GM23338 (cell line): ENCODE results near the gene FKRP. TPM values are rescaled to one million over a fixed set of nuclear protein-coding genes. Genes with fewer than 3 reads are reported as not detected.
A peak's percentile ranks its signal among the peaks of the same experiment; 100 is the strongest.

Experiments used
- ATAC-seq: fragments of 200-7000 bp; cut with Tn5 transposase; 3 replicates; pipeline ENCODE4 v1.9.1; 2020
- DNase-seq: peaks from one replicate; pipeline ENCODE4 v3.0.0-alpha.2; 2015; ENCODE audit warnings: low spot score
- H2AFZ ChIP-seq: fragments of 200-600 bp; sonication (generic); 2 replicates; pipeline ENCODE4 v1.8.0; 2016; ENCODE audit warnings: antibody characterized with exemption, mild to moderate bottlenecking, moderate library complexity
- H3F3A ChIP-seq: fragments of 200-600 bp; sonication (generic); replicated peaks from 2 replicates; pipeline ENCODE4 v1.8.0; 2017; ENCODE audit warnings: antibody characterized with exemption, mixed run types, low read depth
- H3K27ac ChIP-seq: fragments of 200-600 bp; sonication (generic); 2 replicates; pipeline ENCODE4 v1.6.1; 2016; ENCODE audit warnings: low read depth
- H3K27me3 ChIP-seq: fragments of 200-600 bp; sonication (generic); 2 replicates; pipeline ENCODE4 v1.8.0; 2016; ENCODE audit warnings: mild to moderate bottlenecking, mixed run types, moderate library complexity; ENCODE audit not compliant: insufficient read depth
- H3K36me3 ChIP-seq: fragments of 200-600 bp; sonication (generic); 2 replicates; pipeline ENCODE4 v1.8.0; 2016; ENCODE audit warnings: mild to moderate bottlenecking; ENCODE audit not compliant: insufficient read depth
- H3K4me1 ChIP-seq: fragments of 200-600 bp; sonication (generic); 2 replicates; pipeline ENCODE4 v1.8.0; 2016; ENCODE audit warnings: mild to moderate bottlenecking, moderate library complexity; ENCODE audit not compliant: insufficient read depth
- H3K4me2 ChIP-seq: fragments of 200-600 bp; sonication (generic); 2 replicates; pipeline ENCODE4 v1.7.1; 2017; ENCODE audit warnings: mixed run types
- H3K4me3 ChIP-seq: fragments of 200-600 bp; sonication (generic); 2 replicates; pipeline ENCODE4 v1.6.1; 2016; ENCODE audit warnings: mixed run types
- H3K79me2 ChIP-seq: fragments of 200-600 bp; sonication (generic); replicated peaks from 2 replicates; pipeline ENCODE4 v1.8.0; 2017; ENCODE audit warnings: mild to moderate bottlenecking; ENCODE audit not compliant: insufficient read depth
- H3K9me2 ChIP-seq: fragments of 200-600 bp; sonication (generic); 2 replicates; pipeline ENCODE4 v1.8.0; 2017; ENCODE audit not compliant: insufficient read depth
- H4K20me1 ChIP-seq: fragments of 200-600 bp; sonication (generic); replicated peaks from 2 replicates; pipeline ENCODE4 v1.8.0; 2017; ENCODE audit warnings: mild to moderate bottlenecking; ENCODE audit not compliant: insufficient read depth
- H3K27ac Mint-ChIP-seq: 2 replicates; pipeline ENCODE4 v1.8.0; 2020; ENCODE audit warnings: inconsistent platforms, mild to moderate bottlenecking, moderate library complexity, mixed read lengths
- H3K27me3 Mint-ChIP-seq: 3 replicates; pipeline ENCODE4 v1.8.0; 2022; ENCODE audit warnings: low read depth, mild to moderate bottlenecking, moderate library complexity, mixed read lengths, inconsistent platforms; ENCODE audit not compliant: insufficient read depth, poor library complexity
- H3K36me3 Mint-ChIP-seq: 3 replicates; pipeline ENCODE4 v1.8.0; 2021; ENCODE audit warnings: low read depth, mild to moderate bottlenecking, inconsistent platforms, moderate library complexity, mixed read lengths
- H3K4me1 Mint-ChIP-seq: 3 replicates; pipeline ENCODE4 v1.8.0; 2020; ENCODE audit warnings: mild to moderate bottlenecking, inconsistent platforms, mixed read lengths
- H3K4me3 Mint-ChIP-seq: 3 replicates; pipeline ENCODE4 v1.8.0; 2021; ENCODE audit warnings: moderate library complexity, mild to moderate bottlenecking, inconsistent platforms, mixed read lengths
- H3K9me3 Mint-ChIP-seq: 3 replicates; pipeline ENCODE4 v1.8.0; 2020; ENCODE audit warnings: moderate library complexity, mild to moderate bottlenecking, inconsistent platforms, mixed read lengths
- CREB1 ChIP-seq: fragments of 250-450 bp; sonication (Bioruptor Pico); IDR thresholded peaks from 2 replicates; pipeline ENCODE4 v1.5.0; 2020; ENCODE audit warnings: low read depth, mild to moderate bottlenecking, moderate library complexity
- CTCF ChIP-seq, 2 experiments: fragments of 200-600 bp in 1 of 2; sonication (generic) in 1 of 2; conservative IDR thresholded peaks; 2 replicates each; pipeline versions ENCODE4 v1.5.1 to v1.6.1; 2016 to 2017; ENCODE audit warnings: antibody characterized with exemption in 2 of 2, low read depth in 2 of 2, mild to moderate bottlenecking in 2 of 2, moderate library complexity in 1 of 2
- ETS1 ChIP-seq: IDR thresholded peaks from 2 replicates; pipeline ENCODE4 v1.6.1; 2016; ENCODE audit warnings: antibody characterized with exemption
- EZH2phosphoT487 ChIP-seq: fragments of 200-600 bp; sonication (generic); IDR thresholded peaks from one replicate; pipeline ENCODE4 v1.8.1; 2018; ENCODE audit warnings: antibody characterized with exemption; ENCODE audit not compliant: unreplicated experiment
- NANOG ChIP-seq: IDR thresholded peaks from 2 replicates; pipeline ENCODE4 v1.6.1; 2016; ENCODE audit warnings: antibody characterized with exemption, borderline replicate concordance
- POLR2AphosphoS5 ChIP-seq: IDR thresholded peaks from 2 replicates; pipeline ENCODE4 v1.6.1; 2016; ENCODE audit warnings: antibody characterized with exemption, low read depth
- STAT1 ChIP-seq: IDR thresholded peaks from one replicate; pipeline ENCODE4 v1.6.1; 2016; ENCODE audit warnings: antibody characterized with exemption; ENCODE audit not compliant: unreplicated experiment
- ZNF114 ChIP-seq: fragments of 250-450 bp; sonication (Bioruptor Pico); IDR thresholded peaks from 2 replicates; pipeline ENCODE4 v1.5.0; 2020; ENCODE audit warnings: mild to moderate bottlenecking, moderate library complexity
- ZNF331 ChIP-seq: fragments of 250-450 bp; sonication (Bioruptor Pico); IDR thresholded peaks from 2 replicates; pipeline ENCODE4 v1.5.0; 2020; ENCODE audit warnings: low read depth, mild to moderate bottlenecking, moderate library complexity
- ZNF462 ChIP-seq: fragments of 250-450 bp; sonication (Bioruptor Pico); IDR thresholded peaks from 2 replicates; pipeline ENCODE4 v1.5.0; 2020; ENCODE audit warnings: mild to moderate bottlenecking, moderate library complexity
- polyA plus RNA-seq: library from polyadenylated mRNA; unstranded; fragments of >200 nt; fragmentation: Nextera tagmentation; extraction: Ambion mirVana; gene quantifications from 2 replicates; pipeline ENCODE4 v1.2.1, GENCODE V29; 2016
- total RNA-seq: library from RNA; depleted of rRNA; stranded (reverse); fragments of >200 nt; shearing (Covaris generic); gene quantifications from 2 replicates; pipeline ENCODE4 v1.2.3, GENCODE V29; 2014

Gene FKRP
- total and polyA plus RNA-seq, 2 experiments from 2014 or later: 11.5 to 31.9 TPM

GRCh38 chr19:46764817-46765291 lies 19.0 kb downstream of the FKRP start (continued):
- TF ChIP-seq NANOG (no peak), CREB1 (CRISPR knock-in tag) (no peak), CTCF (conservative IDR thresholded peaks at IDR 0.05; ENCODE audit: low read depth in 2 of 2) (no peak), ETS1 (no peak)

- Histone ChIP-seq H3K27me3 (no peaks in the 10 kb centered on the region), H3K79me2 (no peaks in the 10 kb centered on the region), H3K27ac (no peak overlapping the region), H3F3A (no peaks in the 10 kb centered on the region), H3K4me3 (no peak overlapping the region), H3K9me2 (no peaks in the 10 kb centered on the region), H4K20me1 (no peaks in the 10 kb centered on the region; the same call in none of the 2 replicates), H2AFZ (no peak overlapping the region), H3K4me2 (no peak overlapping the region), H3K36me3 (no peaks in the 10 kb centered on the region), H3K4me1 (no peaks in the 10 kb centered on the region)
- Mint-ChIP-seq H3K4me1 (no peaks in the 10 kb centered on the region; the same call in 2 of the 3 replicates), H3K4me3 (no peak overlapping the region), H3K27ac (no peak overlapping the region), H3K27me3 (peaks cover 7% of the 10 kb centered on the region), H3K36me3 (peaks cover 4% of the 10 kb centered on the region; the same call in 1 of the 3 replicates), H3K9me3 (no peaks in the 10 kb centered on the region)
- DNase-seq: peak; percentile 89
- ATAC-seq: peak; percentile 96
- TF ChIP-seq EZH2phosphoT487 (no peak), ZNF114 (CRISPR knock-in tag) (no peak), ZNF462 (CRISPR knock-in tag) (no peak), STAT1 (no peak), CTCF (conservative IDR thresholded peaks at IDR 0.05; ENCODE audit: low read depth in 2 of 2) (peak; percentile 87 to 91), CREB1 (CRISPR knock-in tag) (no peak), ETS1 (no peak), POLR2AphosphoS5 (0 out of 2 replicates have a peak, but pooled peaks have one; percentile 22), ZNF331 (CRISPR knock-in tag) (no peak)
Observed at GRCh38 chr19:46766569-46767317, 20.9 kb downstream of the FKRP start.
